NCI-H2227 (cell line): ENCODE results near the gene DSPP.

ENCODE experiments used
- DNase-seq: peaks from one replicate; lab custom pipeline; 2025; ENCODE audit not compliant: unreplicated experiment; lab: John Stamatoyannopoulos, UW

Gene DSPP

GRCh38 chr4:87624698-87625097 is 16.4 kb downstream of the DSPP start:
- no peak for DNase-seq

GRCh38 chr4:87631668-87632067 is 23.3 kb downstream of the DSPP start:
- no peak for DNase-seq

- DNase-seq = no peak
Measured at GRCh38 chr4:87632469-87632868, 24.1 kb downstream of the DSPP start.

DNA sequence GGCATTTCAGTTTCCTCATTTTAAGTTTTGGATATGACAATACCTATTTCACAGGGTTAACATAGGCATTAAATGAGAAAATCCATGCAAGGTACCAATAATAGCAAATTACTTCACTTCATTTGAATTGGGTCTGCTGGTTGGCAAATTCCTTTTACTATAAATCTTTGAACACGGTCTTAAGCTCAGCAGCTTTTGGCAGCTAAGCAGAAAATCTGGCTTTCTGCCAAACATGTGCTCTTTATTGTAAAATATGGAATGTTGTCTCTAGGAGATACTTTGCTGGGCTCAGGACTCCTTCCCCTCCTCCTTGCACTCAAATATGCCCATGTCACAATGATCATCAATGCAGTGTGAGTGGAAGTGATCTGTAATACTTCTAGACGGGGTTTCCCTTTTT is 24.9 kb downstream of the DSPP start:
- DNase-seq = peak; percentile 49

DNA sequence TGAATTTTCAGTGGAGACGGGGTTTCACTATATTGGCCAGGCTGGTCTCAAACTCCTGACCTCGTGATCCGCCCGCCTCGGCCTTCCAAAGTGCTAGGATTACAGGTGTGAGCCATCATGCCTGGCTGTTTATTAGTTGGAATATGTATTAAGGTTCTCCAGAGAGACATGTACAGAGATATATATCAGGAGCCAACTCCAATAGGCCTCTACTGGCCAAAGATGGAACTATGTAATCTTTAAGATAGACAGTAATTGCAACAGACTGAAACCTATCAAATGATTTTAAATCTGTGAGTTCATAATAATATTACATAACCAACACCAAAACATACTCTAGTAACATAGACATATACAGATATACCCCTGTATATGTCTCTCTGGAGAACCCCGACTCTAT is 36.0 kb downstream of the DSPP start:
- DNase-seq = no peak

DNA sequence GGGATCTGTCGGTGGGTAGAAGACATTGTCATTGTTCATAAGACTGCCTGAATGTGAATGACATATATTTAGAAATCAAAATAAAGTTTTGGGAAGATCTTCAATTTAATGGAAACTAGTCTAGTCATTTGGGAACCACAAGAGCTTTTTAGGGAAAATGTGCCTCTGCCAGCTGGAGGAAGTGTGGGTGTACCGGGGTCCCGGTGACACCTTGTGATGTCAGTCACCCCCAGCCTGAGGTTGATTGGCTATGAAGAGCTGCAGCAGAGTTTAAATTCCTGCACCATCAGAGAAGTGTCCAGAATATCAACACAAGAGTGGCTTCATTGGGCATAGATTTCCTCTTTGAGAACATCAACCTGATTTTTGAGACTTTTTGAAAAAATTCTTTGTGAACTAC is 41.7 kb downstream of the DSPP start, which contains the start of gene DMP1:
DMP1 (plus strand) TSS at position 301 of the 400 bp plus-strand sequence. CDS start 6,213 bp downstream, outside the sequence.
- DNase-seq = no peak

DNA sequence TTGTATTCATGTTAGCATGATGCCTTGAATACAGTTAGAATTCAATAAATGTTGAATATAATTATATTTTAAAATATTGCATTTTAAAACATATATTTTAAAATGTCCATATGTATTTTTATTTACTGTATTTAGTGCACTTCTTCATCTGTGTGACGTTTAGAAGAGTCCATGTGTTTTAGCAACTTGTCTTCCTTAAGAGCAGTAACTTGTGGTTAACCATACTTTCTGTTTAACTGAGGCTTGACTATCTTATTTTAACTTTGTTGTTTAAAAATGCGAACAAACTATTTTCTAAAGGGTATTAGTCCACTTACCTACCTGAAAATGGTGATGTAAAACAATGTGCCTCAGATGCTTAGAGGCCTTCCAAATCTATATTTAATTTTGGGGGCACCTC is 42.6 kb downstream of the DSPP start:
- no peak for DNase-seq

DNA sequence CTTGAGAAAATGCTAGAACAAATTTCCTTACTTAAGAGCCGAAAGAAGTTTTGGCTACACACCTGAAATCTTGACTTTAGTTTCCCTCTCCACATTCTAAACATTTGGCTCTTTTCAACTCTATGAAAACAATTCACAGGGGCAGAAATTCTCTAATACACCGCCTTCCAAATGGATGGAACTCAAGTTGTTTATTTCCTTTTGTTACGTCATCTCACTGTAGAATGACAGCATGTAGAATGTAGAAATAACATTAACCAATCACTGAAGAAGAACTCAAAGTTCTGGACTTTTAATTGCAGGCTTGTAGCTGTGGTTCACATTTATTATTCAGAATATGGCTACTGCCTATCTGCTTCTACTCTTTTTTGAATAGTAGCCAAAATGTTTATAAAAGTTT is 43.6 kb downstream of the DSPP start:
- no peak for DNase-seq

DNA sequence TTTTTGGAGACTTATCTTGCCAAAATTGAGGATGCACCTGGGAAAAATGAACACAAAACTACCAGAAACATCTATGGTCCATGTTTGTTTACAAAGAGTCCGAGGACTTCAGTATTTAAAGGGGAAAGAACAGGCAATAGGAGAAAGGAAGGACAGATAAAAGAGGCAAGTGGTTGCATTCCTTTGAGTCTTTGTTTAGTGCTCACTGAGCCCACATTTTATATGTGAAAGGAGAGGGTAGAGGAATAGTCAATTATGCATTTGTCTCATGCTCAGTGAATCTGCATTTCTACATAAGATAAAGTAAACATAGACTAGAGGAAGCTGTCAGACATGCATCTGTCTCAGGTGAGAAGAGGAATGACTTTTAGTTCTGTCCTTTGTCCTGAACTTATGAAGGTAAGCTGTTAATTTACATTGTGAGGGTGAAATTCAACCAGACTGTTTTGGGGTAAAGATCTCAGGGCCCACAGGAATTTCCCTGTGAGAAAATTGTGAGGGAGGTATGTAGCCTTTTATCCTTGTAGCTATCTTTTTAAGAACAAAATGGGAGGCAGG is 46.2 kb downstream of the DSPP start:
- no peak for DNase-seq

DNA sequence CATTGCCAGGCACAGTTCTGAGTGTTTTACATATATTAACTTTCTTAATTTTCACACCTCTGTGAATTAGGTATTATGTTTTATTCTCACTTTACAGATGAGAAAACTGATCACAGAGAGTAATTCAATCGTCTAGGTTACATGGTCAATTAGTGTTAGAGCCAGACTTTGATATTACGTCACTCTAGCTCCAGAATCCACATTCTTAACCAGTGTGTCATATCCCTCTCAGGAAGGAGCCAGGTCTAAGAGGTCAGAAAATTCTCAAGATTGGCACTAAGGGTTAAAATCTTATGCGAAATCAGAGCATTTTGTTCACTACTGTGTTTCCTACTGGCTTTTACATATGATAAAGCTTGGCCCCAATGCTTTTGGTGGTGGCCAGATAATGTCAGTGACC is 49.2 kb downstream of the DSPP start:
- no peak for DNase-seq

- no peak for DNase-seq
Measured at GRCh38 chr4:87659247-87659931, 51.1 kb downstream of the DSPP start.

DNA sequence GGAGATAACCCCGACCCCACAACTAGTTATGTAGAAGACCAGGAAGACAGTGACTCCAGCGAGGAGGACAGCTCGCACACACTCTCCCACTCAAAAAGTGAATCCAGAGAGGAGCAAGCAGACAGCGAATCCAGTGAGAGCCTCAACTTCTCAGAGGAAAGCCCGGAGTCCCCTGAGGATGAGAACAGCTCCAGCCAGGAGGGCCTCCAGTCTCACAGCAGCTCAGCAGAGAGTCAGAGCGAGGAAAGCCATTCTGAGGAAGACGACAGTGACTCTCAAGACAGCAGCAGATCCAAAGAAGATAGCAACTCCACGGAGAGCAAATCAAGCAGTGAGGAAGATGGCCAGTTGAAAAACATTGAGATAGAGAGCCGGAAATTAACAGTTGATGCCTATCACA is 54.5 kb downstream of the DSPP start:
- DNase-seq = no peak
